HG02588 (cell line): ENCODE measurements around the gene CLASP2.

Source experiments
- ATAC-seq: cut with Tn5 transposase; IDR thresholded peaks from one replicate; pipeline ENCODE4 v1.9.1; 2021; ENCODE audit warnings: mild to moderate bottlenecking, moderate library complexity; ENCODE audit not compliant: unreplicated experiment

Gene CLASP2

DNA sequence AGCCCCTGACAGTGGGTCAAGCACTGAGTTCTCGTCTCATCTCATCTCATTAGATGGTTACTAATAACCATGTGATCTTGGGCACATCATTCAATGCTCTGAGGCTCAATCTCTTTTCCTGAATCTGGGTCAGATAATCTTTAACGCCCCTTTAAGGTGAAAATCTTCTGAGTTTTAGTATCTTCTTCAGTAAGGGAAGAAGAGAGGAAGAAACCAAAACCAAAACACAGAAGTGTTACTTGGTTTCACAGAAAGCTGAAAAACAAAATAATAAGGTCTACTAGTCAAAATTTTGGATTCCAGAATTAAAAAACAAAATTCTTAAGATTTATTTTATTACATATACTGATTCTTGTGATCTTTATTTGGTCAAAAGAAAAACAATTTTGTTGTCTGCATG is 78.2 kb downstream of the CLASP2 start:
- no peak for ATAC-seq

- no peak for ATAC-seq
Observed at GRCh38 chr3:33637482-33637881, 80.6 kb downstream of the CLASP2 start.

DNA sequence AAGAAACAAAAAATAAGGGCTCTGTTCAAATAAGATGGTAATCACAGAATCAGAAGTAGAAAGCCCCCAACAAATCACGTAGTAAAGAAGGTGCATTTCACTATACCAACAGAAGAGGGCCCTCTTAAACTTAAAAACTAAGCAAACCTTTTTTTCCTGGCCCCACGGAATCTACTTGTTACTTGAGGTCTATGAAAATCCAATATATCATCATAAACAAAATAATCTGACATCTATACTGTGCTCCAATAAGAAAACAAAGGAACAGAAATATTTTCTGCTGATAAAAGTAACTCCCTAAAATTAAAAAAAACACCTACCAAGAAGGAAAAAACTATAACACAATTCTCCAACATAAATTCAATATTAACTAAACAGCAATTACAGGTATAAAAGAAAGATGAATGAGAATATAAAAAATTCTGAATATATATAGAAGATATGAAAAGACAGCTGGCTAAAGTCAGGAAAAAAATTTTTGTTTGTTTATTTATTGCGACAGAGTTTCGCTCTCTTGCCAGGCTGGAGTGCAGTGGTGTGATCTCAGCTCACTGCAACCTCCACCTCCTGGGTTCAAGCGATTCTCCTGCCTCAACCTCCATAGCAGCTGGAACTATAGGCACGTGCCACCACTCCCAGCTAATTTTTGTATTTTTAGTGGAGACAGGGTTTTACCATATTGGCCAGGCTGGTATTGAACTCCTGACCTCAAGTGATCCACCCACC is 81.8 kb downstream of the CLASP2 start:
- no peak for ATAC-seq

GRCh38 chr3:33634262-33634661 is 83.8 kb downstream of the CLASP2 start:
- ATAC-seq: no peak

- ATAC-seq: no peak
Observed at GRCh38 chr3:33629219-33629618, 88.8 kb downstream of the CLASP2 start.

GRCh38 chr3:33624756-33625155 is 93.3 kb downstream of the CLASP2 start:
- no peak for ATAC-seq

GRCh38 chr3:33613041-33613440 is 105.0 kb downstream of the CLASP2 start:
- no peak for ATAC-seq

GRCh38 chr3:33612607-33613006 is 105.4 kb downstream of the CLASP2 start:
- no peak for ATAC-seq

GRCh38 chr3:33602829-33603228 is 115.2 kb downstream of the CLASP2 start:
- ATAC-seq: no peak

GRCh38 chr3:33597257-33597689 is 120.8 kb downstream of the CLASP2 start:
- ATAC-seq: no peak

DNA sequence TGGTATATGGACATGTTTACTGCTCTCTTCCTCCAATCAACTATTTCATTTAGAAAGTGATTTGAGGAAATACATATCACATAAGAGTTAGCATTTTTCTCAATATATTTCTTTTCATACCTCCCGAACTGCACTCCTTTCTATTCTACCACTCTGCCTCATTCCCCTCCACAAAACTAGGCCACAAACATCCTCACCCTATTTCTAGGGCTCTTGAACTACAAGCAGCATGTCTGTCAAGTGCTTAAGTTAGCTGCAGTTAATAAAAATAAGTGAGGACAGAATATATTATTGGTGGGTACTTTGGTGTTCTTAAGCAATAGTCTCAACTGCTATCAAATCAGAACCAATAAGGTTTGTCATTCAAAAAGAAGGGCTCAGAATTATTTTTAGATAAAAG is 125.1 kb downstream of the CLASP2 start:
- no peak for ATAC-seq

DNA sequence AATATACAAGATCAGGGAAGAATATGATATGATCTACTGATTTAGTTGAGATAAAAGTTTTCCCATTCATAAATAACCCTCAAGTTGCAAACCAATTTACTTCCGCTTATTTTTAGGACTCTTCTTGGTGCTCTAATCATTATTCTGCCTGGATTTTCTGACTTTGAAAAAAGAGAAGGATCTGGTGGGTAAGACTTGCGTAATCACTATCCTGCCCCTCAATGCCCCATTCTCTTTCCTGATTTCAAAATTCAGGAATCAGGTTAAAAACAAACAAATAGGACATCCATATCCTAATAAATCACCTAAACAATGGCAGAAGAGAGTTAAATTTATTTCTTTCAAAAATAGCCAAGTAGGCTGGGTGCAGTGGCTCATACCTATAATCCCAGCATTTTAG is 127.5 kb downstream of the CLASP2 start:
- no peak for ATAC-seq

- no peak for ATAC-seq
Observed at GRCh38 chr3:33586402-33586801, 131.7 kb downstream of the CLASP2 start.

DNA sequence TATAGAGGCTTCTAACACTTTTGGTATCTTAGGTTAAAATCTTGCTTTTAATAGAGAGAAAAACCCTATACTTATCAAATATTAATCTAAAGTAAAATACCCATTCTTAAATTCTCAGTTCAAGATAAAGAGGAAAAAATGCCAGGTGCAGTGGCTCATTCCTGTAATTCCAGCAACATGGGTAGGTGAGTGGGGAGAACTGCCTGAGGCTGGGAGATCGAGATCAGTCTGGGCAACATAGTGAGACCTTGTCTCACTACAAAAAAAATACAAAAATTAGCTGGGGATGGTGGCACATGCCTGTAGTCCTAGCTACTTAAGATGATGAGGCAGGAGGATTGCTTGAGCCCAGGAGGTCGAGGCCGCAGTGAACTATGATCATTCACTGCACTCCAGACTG is 135.8 kb downstream of the CLASP2 start:
- no peak for ATAC-seq

DNA sequence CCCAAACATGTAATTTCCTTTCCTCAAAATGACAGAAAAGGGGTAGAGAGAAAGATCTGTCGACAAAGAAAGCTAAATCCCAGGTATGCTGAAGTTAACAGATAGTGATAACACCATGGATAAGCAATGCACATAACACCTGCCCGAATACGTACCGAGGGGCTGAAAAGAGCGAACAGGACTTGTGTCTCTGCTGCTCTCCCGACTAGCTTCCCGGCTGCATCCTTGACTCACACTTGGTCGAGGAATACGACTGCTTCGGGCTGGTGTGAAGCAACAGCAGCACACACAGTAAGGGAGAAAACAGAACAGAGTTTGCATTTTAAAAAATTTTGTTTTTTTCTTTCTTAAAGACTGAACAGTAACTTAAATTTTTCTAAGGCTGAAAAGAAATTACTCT is 136.4 kb downstream of the CLASP2 start:
- no peak for ATAC-seq

- no peak for ATAC-seq
Observed at GRCh38 chr3:33579840-33580239, 138.2 kb downstream of the CLASP2 start.

DNA sequence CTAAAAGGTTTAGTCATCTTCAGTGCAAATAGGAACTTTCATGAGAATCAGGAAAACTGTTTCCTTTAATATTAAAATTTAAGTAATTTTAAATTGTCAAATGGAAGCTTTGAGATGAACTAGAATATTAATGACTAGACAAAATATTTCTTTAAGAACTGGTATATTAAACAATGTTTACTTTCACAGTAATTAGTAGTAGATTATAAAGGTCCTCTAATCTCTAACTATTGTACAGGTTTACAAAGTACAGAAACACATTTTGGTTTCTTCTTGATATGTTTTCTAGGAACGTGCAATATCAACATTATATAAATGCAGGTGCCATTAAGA is 138.9 kb downstream of the CLASP2 start:
- no peak for ATAC-seq

- ATAC-seq: no peak
Observed at GRCh38 chr3:33578325-33579177, 139.5 kb downstream of the CLASP2 start.

DNA sequence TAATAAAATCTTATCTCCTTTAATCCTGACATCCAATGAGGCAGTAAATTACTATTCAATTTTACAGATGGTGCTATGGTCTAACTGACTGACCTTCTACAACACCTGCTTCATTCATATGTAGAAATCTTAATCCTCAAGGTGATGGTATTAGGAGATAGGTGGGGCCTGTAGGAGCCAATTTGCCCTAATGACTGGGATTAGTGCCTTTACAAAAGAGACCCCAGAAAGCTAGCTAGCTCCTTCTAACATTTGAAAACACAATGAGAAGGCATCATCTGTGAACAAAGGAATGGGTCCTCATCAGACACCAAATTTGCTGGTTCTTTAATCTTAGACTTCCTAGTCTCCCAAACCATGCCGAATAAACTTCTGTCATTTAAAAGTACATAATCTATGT is 140.5 kb downstream of the CLASP2 start:
- ATAC-seq: no peak

DNA sequence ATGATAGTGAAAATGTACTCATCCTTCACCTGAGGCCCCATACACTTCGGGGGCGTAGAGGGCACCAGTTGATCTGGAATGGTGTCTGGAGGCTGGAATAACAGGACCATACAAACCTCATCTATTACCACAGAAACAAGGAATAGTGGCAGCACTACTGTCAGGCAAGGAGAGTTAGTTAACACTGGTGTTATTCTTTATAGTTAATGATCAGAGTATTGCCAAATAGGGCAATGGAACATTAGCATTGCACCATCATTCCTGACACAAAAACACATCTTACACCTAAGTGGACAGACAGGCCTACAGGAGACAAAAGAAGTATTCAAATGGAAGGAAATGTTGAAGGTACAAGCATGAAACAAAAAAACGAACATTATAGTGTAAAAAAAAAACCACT is 140.9 kb downstream of the CLASP2 start:
- ATAC-seq: no peak

DNA sequence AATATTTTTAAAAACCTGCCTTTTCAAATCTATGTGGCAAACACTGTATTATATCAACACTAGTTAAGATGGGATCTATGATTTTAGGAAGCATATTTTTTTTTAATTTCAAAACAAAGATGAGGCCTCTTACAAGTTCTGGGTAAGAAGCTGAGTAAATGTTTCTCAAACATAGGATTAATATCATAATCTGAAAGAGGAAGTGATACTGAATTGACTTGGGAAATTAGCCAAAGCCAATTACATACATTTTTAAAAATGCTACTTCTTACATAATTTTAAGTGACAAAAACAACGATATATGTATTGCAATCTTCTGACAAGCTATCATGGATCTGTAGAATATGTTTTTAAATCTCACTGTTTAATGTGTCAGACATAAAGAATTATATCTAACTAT is 142.7 kb downstream of the CLASP2 start:
- ATAC-seq: no peak

- ATAC-seq: no peak
Observed at GRCh38 chr3:33557829-33558228, 160.2 kb downstream of the CLASP2 start.
